CD4-positive, alpha-beta memory T cell (primary cell): ENCODE results near the gene ZNF407. TPM values are rescaled to one million over a fixed set of nuclear protein-coding genes. Genes with fewer than 3 reads are reported as not detected.
A peak's percentile ranks its signal among the peaks of the same experiment; 100 is the strongest.

Source experiments
- CTCF ChIA-PET: fragments of 350-600 bp; sonication (Branson Sonifier 250); formaldehyde crosslinking; loops from one replicate; lab custom pipeline; 2021; ENCODE audit warnings: inconsistent platforms; ENCODE audit not compliant: partially characterized antibody; lab: Charles Lee
- POLR2A ChIA-PET: fragments of 350-600 bp; sonication (Branson Sonifier 250); formaldehyde crosslinking; loops from one replicate; lab custom pipeline; 2021; ENCODE audit not compliant: partially characterized antibody; lab: Charles Lee
- DNase-seq, 5 donors: peaks; one replicate each; pipeline versions ENCODE4 v3.0.0 to v3.0.0-alpha.2; 2020 to 2022; ENCODE audit warnings: mixed read lengths in 1 of 5
- H3K27ac ChIP-seq: one replicate; pipeline ENCODE4 v1.7.0; 2013; ENCODE audit warnings: low read depth, low read length
- H3K27me3 ChIP-seq: 2 replicates; pipeline ENCODE4 v1.7.0; 2013; ENCODE audit warnings: mild to moderate bottlenecking, low read length, moderate library complexity; ENCODE audit not compliant: insufficient read depth
- H3K36me3 ChIP-seq: 2 replicates; pipeline ENCODE4 v1.7.0; 2013; ENCODE audit warnings: mild to moderate bottlenecking, low read length, moderate library complexity; ENCODE audit not compliant: insufficient read depth
- H3K4me1 ChIP-seq: 2 replicates; pipeline ENCODE4 v1.7.0; 2013; ENCODE audit warnings: mild to moderate bottlenecking, low read length, moderate library complexity; ENCODE audit not compliant: insufficient read depth
- H3K4me3 ChIP-seq, 2 donors: one replicate each; pipeline ENCODE4 v1.7.0; 2013; ENCODE audit warnings: low read length in 2 of 2, mild to moderate bottlenecking in 1 of 2
- H3K9me3 ChIP-seq, 2 donors: one replicate each; pipeline ENCODE4 v1.7.0; 2013; ENCODE audit warnings: low read length in 2 of 2, control low read depth in 1 of 2; ENCODE audit not compliant: control insufficient read depth in 1 of 2
- H3K27ac Mint-ChIP-seq, 7 donors: one replicate each; pipeline ENCODE4 v1.8.0; 2020 to 2021; ENCODE audit warnings: mixed read lengths in 7 of 7, mild to moderate bottlenecking in 6 of 7, inconsistent platforms in 3 of 7, moderate library complexity in 3 of 7
- H3K27me3 Mint-ChIP-seq, 2 donors: one replicate each; pipeline ENCODE4 v1.8.0; 2020 to 2021; ENCODE audit warnings: mixed read lengths in 2 of 2
- H3K36me3 Mint-ChIP-seq, 2 donors: one replicate each; pipeline ENCODE4 v1.8.0; 2020 to 2021; ENCODE audit warnings: mixed read lengths in 2 of 2, inconsistent platforms in 1 of 2, mild to moderate bottlenecking in 1 of 2
- H3K4me1 Mint-ChIP-seq, 4 donors: one replicate each; pipeline ENCODE4 v1.8.0; 2020 to 2021; ENCODE audit warnings: mixed read lengths in 4 of 4, mild to moderate bottlenecking in 1 of 4
- H3K4me3 Mint-ChIP-seq, 8 donors: one replicate each; pipeline ENCODE4 v1.8.0; 2020 to 2021; ENCODE audit warnings: mixed read lengths in 8 of 8, mild to moderate bottlenecking in 7 of 8, moderate library complexity in 6 of 8, inconsistent platforms in 3 of 8
- H3K9me3 Mint-ChIP-seq, 8 donors: one replicate each; pipeline ENCODE4 v1.8.0; 2020 to 2021; ENCODE audit warnings: mixed read lengths in 8 of 8, mild to moderate bottlenecking in 5 of 8, inconsistent platforms in 3 of 8, moderate library complexity in 1 of 8
- intact Hi-C: fragments of 100-400 bp; cut with micrococcal nuclease; formaldehyde crosslinking; loops from one replicate; pipeline ENCODE4 v1.15.1; 2023
- polyA plus RNA-seq, 2 donors: library from polyadenylated mRNA; unstranded; fragments of 300-500 nt; fragmentation: Illumina TruSeq; gene quantifications; one replicate each; pipeline ENCODE4 v1.2.3, GENCODE V29; 2021
- total RNA-seq, 2 experiments: library from RNA; stranded (reverse); gene quantifications; one replicate each; pipeline ENCODE4 v1.2.3, GENCODE V29; 2021

ZNF407 gene
- total and polyA plus RNA-seq, 4 experiments from 2014 or later, result 1.8 to 26.9 (median 15.3) TPM

- intact Hi-C loops, result no loop called here
Measured at GRCh38 chr18:74582642-74583041, 15.0 kb upstream of the ZNF407 start.

DNA sequence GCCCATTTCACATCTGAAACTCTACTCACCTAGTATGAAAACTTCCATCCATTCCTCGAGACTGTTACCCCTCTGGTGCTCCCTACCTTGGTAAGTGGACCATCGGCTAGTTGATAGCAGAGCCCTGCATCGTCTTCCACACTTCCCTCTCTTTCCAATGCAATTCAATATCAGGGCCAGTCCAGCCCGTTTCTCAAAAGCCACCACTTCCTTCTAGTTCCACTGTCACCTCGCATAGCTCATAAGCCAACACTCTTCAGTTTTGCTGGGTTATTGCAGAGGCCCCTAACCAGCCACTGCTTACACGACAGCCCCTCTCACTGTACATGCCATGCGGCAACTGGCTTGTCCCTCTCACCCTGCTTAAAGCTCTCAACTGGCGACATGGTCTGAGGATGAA lies 10.2 kb upstream of the ZNF407 start:
- ChIA-PET POLR2A (interaction anchor here (3.4 kb wide), 1 partner anchor 10 kb away, joined by 16 read pairs; the partner anchor contains the start of gene ZNF407), CTCF (no interaction called here)
- peaks cover 0 to 7% (median 1%) of the 10 kb centered on the region in 4 donors for H3K4me1 Mint-ChIP-seq
- H3K36me3 Mint-ChIP-seq, result no peaks in the 10 kb centered on the region
- Histone ChIP-seq H3K9me3 (no peaks in the 10 kb centered on the region), H3K4me1 (no peaks in the 10 kb centered on the region), H3K4me3 (no peak overlapping the region), H3K27me3 (peaks cover 4% of the 10 kb centered on the region), H3K27ac (no peak overlapping the region), H3K36me3 (no peaks in the 10 kb centered on the region)
- no peak overlapping the region for H3K27ac Mint-ChIP-seq
- no peaks in the 10 kb centered on the region for H3K9me3 Mint-ChIP-seq
- no peak for DNase-seq
- intact Hi-C loops, result no loop called here
- H3K27me3 Mint-ChIP-seq, result peaks cover 16 to 24% of the 10 kb centered on the region in 2 donors
- no peak overlapping the region for H3K4me3 Mint-ChIP-seq

More at GRCh38 chr18:74582642-74583041, 15.0 kb upstream of the ZNF407 start:
- Mint-ChIP-seq H3K4me1 (no peaks in the 10 kb centered on the region), H3K4me3 (no peak overlapping the region), H3K9me3 (no peaks in the 10 kb centered on the region), H3K27me3 (peaks cover 26 to 47% of the 10 kb centered on the region in 2 donors), H3K27ac (no peak overlapping the region), H3K36me3 (no peaks in the 10 kb centered on the region)
- CTCF ChIA-PET, result no interaction called here
- no peaks in the 10 kb centered on the region for H3K9me3 ChIP-seq
- no peak overlapping the region for H3K4me3 ChIP-seq
- H3K27ac ChIP-seq, result no peak overlapping the region
- no peaks in the 10 kb centered on the region for H3K36me3 ChIP-seq
- H3K4me1 ChIP-seq, result no peaks in the 10 kb centered on the region
- POLR2A ChIA-PET, result no interaction called here
- peaks cover 4% of the 10 kb centered on the region for H3K27me3 ChIP-seq
- no peak for DNase-seq

- no peaks in the 10 kb centered on the region for H3K4me1 ChIP-seq
- peaks cover 7% of the 10 kb centered on the region for H3K36me3 ChIP-seq
- Mint-ChIP-seq H3K27ac (no peak overlapping the region), H3K4me3 (no peak overlapping the region), H3K27me3 (peaks cover 9 to 18% of the 10 kb centered on the region in 2 donors), H3K36me3 (peaks cover 9 to 10% of the 10 kb centered on the region in 2 donors), H3K9me3 (no peaks in the 10 kb centered on the region), H3K4me1 (peaks cover 0 to 13% (median 4%) of the 10 kb centered on the region in 4 donors)
- ChIA-PET CTCF (interaction anchor here (1.0 kb wide), 1 partner anchor 37 kb away, joined by 4 read pairs; no protein-coding TSS in a partner anchor), POLR2A (interaction anchor here (3.4 kb wide), 1 partner anchor 9 kb away, joined by 16 read pairs; the partner anchor contains the start of gene ZNF407)
- no peaks in the 10 kb centered on the region for H3K9me3 ChIP-seq
- intact Hi-C loops, result no loop called here
- no peak for DNase-seq
- H3K27ac ChIP-seq, result no peak overlapping the region
- peaks cover 4% of the 10 kb centered on the region for H3K27me3 ChIP-seq
- H3K4me3 ChIP-seq, result no peak overlapping the region
Measured at GRCh38 chr18:74589021-74589420, 8.6 kb upstream of the ZNF407 start.

DNA sequence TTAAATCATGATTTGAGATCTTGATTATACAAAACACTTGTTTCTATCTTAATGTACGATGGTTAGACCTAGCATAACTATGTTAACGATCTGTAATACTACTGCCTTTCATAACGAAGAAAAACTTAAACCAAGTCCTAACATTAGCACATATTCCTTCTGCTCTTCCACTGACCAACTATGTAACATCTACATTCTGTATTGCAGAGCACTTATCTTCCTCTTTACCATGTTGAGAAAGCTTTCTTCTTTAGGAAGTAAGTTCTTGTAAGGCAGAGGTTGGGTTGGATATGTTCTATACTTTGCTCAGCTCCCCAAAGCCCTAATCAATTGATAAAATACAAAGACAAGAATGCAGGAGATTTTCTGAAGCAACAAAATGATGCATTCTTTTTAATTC lies 7.9 kb upstream of the ZNF407 start:
- H3K27ac ChIP-seq, result no peak overlapping the region
- CTCF ChIA-PET, result interaction anchor here (0.9 to 1.0 kb wide), 2 partner anchors 38 to 96 kb away, joined by 3 to 4 read pairs; no protein-coding TSS in a partner anchor
- H3K9me3 ChIP-seq, result no peaks in the 10 kb centered on the region
- intact Hi-C loops, result no loop called here
- Mint-ChIP-seq H3K36me3 (peaks cover 13 to 14% of the 10 kb centered on the region in 2 donors), H3K4me3 (no peak overlapping the region), H3K27me3 (peaks cover 9 to 13% of the 10 kb centered on the region in 2 donors), H3K27ac (peak overlapping the region in 1 of 7 donors; percentile 41), H3K9me3 (no peaks in the 10 kb centered on the region), H3K4me1 (peaks cover 4 to 17% (median 5%) of the 10 kb centered on the region in 4 donors)
- H3K4me1 ChIP-seq, result peaks cover 4% of the 10 kb centered on the region
- peaks cover 7% of the 10 kb centered on the region for H3K36me3 ChIP-seq
- POLR2A ChIA-PET, result interaction anchor here (3.4 kb wide), 1 partner anchor 8 kb away, joined by 16 read pairs; the partner anchor contains the start of gene ZNF407
- peaks cover 4% of the 10 kb centered on the region for H3K27me3 ChIP-seq
- DNase-seq, result no peak
- no peak overlapping the region for H3K4me3 ChIP-seq

DNA sequence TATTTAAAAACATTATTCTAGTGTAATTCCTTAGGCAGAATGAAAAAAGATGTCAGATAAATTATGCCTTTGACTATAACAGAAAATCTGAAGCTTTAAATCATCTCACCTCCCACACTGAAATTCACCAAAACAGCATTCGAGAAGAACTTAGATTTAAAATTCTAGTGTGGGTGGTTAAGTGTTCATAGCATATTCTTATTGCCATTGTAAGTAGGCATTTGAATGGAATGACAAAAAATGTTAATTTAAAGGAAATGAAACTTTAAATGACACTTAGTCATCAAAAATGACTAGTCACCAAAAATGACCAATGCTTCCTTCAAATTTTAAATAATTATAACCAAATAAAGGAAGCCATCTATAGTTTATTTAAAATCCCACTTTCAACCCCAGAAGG lies 7.0 kb upstream of the ZNF407 start:
- H3K27me3 Mint-ChIP-seq, result peaks cover 7 to 9% of the 10 kb centered on the region in 2 donors
- ChIA-PET POLR2A (no interaction called here), CTCF (interaction anchor here (0.9 kb wide), 1 partner anchor 97 kb away, joined by 3 read pairs; no protein-coding TSS in a partner anchor)
- H3K4me1 Mint-ChIP-seq, result peaks cover 12 to 25% (median 14%) of the 10 kb centered on the region in 4 donors
- H3K27ac Mint-ChIP-seq, result no peak overlapping the region
- Histone ChIP-seq H3K36me3 (peaks cover 7% of the 10 kb centered on the region), H3K4me3 (no peak overlapping the region), H3K27ac (no peak overlapping the region), H3K4me1 (peaks cover 13% of the 10 kb centered on the region), H3K27me3 (no peaks in the 10 kb centered on the region), H3K9me3 (no peaks in the 10 kb centered on the region)
- H3K4me3 Mint-ChIP-seq, result no peak overlapping the region
- DNase-seq, result no peak
- peaks cover 21 to 22% of the 10 kb centered on the region in 2 donors for H3K36me3 Mint-ChIP-seq
- H3K9me3 Mint-ChIP-seq, result no peaks in the 10 kb centered on the region
- intact Hi-C loops, result no loop called here

GRCh38 chr18:74595431-74595830 lies 2.2 kb upstream of the ZNF407 start:
- POLR2A ChIA-PET, result interaction anchor here (3.9 kb wide), 1 partner anchor 36 kb away, joined by 56 read pairs; no protein-coding TSS in a partner anchor
- peaks cover 0 to 3% (median 0%) of the 10 kb centered on the region in 8 donors for H3K9me3 Mint-ChIP-seq
- H3K4me1 Mint-ChIP-seq, result peaks cover 24 to 50% (median 36%) of the 10 kb centered on the region in 4 donors

GRCh38 chr18:74597034-74597661 lies 522 bp upstream of the ZNF407 start:
- H3K4me1 Mint-ChIP-seq, result peaks cover 32 to 67% (median 44%) of the 10 kb centered on the region in 4 donors
- Histone ChIP-seq H3K4me1 (peaks cover 42% of the 10 kb centered on the region), H3K27me3 (no peaks in the 10 kb centered on the region), H3K4me3 (peak overlapping the region; percentile 98 to 99), H3K27ac (peak overlapping the region; percentile 93), H3K36me3 (peaks cover 7% of the 10 kb centered on the region), H3K9me3 (no peaks in the 10 kb centered on the region)
- POLR2A ChIA-PET, result interaction anchor here (0.6 to 4.0 kb wide), 23 partner anchors 8 to 619 kb away, joined by 3 to 56 read pairs (median 4); partner anchors contain the start of genes CNDP2, FBXO15, PTGR3 and TSHZ1
- peak in 1 of 5 donors; percentile 77 for DNase-seq
- peaks cover 0 to 3% (median 0%) of the 10 kb centered on the region in 8 donors for H3K9me3 Mint-ChIP-seq
- peaks cover 28 to 45% of the 10 kb centered on the region in 2 donors for H3K36me3 Mint-ChIP-seq
- CTCF ChIA-PET, result interaction anchor here (1.0 to 2.7 kb wide), 6 partner anchors 31 to 646 kb away, joined by 3 to 10 read pairs (median 4); partner anchors contain the start of gene TSHZ1
- peak overlapping the region; percentile 94 to 99 (median 96) for H3K4me3 Mint-ChIP-seq
- intact Hi-C loops, result loop anchor here (1.0 to 5.0 kb wide), 5 partner anchors 98 to 474 kb away; partner anchors contain the start of gene TIMM21
- peak overlapping the region; percentile 98 to 99 (median 99) for H3K27ac Mint-ChIP-seq
- no peaks in the 10 kb centered on the region for H3K27me3 Mint-ChIP-seq

More at GRCh38 chr18:74595431-74595830, 2.2 kb upstream of the ZNF407 start:
- no peaks in the 10 kb centered on the region for H3K27me3 Mint-ChIP-seq
- no peak for DNase-seq
- peaks cover 7% of the 10 kb centered on the region for H3K36me3 ChIP-seq
- CTCF ChIA-PET, result no interaction called here
- H3K27me3 ChIP-seq, result no peaks in the 10 kb centered on the region
- intact Hi-C loops, result loop anchor here (5.0 kb wide), 1 partner anchor 223 kb away; no protein-coding TSS in a partner anchor
- peak overlapping the region in 7 of 8 donors; percentile 59 to 78 (median 65) for H3K4me3 Mint-ChIP-seq
- H3K9me3 ChIP-seq, result no peaks in the 10 kb centered on the region
- no peak overlapping the region for H3K27ac ChIP-seq
- peak overlapping the region; percentile 39 to 99 (median 61) for H3K27ac Mint-ChIP-seq
- peaks cover 24 to 45% of the 10 kb centered on the region in 2 donors for H3K36me3 Mint-ChIP-seq
- no peak overlapping the region for H3K4me3 ChIP-seq
- peaks cover 42% of the 10 kb centered on the region for H3K4me1 ChIP-seq
